Stimulated activated CD4-positive, alpha-beta T cell treated with anti-CD3 and anti-CD28 coated beads, Interleukin-15, amount 100 ng/mL, for 48 hours (primary cell): ENCODE data around the gene HEXIM1.

Source experiments
- DNase-seq, 2 donors: peaks; one replicate each; pipeline ENCODE4 v3.0.0-alpha.2; 2020; ENCODE audit warnings: low read depth in 2 of 2

HEXIM1 gene

GRCh38 chr17:45146890-45147580, 1.2 kb upstream of the HEXIM1 start:
- DNase-seq = no peak

- peak; percentile 73 to 75 for DNase-seq
Measured at GRCh38 chr17:45147581-45148182, 593 bp upstream of the HEXIM1 start.

- peak in 1 of 2 donors; percentile 67 for DNase-seq
Measured at GRCh38 chr17:45149037-45149668, 878 bp downstream of the HEXIM1 start.

GRCh38 chr17:45149669-45150664, 1.7 kb downstream of the HEXIM1 start:
- no peak for DNase-seq

GRCh38 chr17:45150911-45151809, 2.9 kb downstream of the HEXIM1 start:
- DNase-seq = no peak

- no peak for DNase-seq
Measured at GRCh38 chr17:45155029-45155428, 6.8 kb downstream of the HEXIM1 start.

- no peak for DNase-seq
Measured at GRCh38 chr17:45155483-45155882, 7.2 kb downstream of the HEXIM1 start.

- no peak for DNase-seq
Measured at GRCh38 chr17:45156242-45156641, 8.0 kb downstream of the HEXIM1 start.

GRCh38 chr17:45160447-45161287, 12.4 kb downstream of the HEXIM1 start:
- DNase-seq = no peak

- DNase-seq = peak; percentile 95 to 96
Measured at GRCh38 chr17:45161288-45162024, 13.2 kb downstream of the HEXIM1 start, which contains the start of gene HEXIM2. Gene HEXIM2, plus strand, starts transcription at chr17:45161875. Its CDS starts 919 bp downstream, at chr17:45162794.

- DNase-seq = no peak
Measured at GRCh38 chr17:45162025-45162687, 13.9 kb downstream of the HEXIM1 start.

- DNase-seq = no peak
Measured at GRCh38 chr17:45164734-45165269, 16.5 kb downstream of the HEXIM1 start.

GRCh38 chr17:45168991-45169752, 20.9 kb downstream of the HEXIM1 start:
- DNase-seq = no peak

- no peak for DNase-seq
Measured at GRCh38 chr17:45170280-45170930, 22.1 kb downstream of the HEXIM1 start.

- no peak for DNase-seq
Measured at GRCh38 chr17:45170931-45171337, 22.7 kb downstream of the HEXIM1 start.

- no peak for DNase-seq
Measured at GRCh38 chr17:45171338-45172231, 23.3 kb downstream of the HEXIM1 start.
